A549 (cell line): Measurements from ENCODE around the gene AHCYL2. TPM values are rescaled to one million over a fixed set of nuclear protein-coding genes. Genes with fewer than 3 reads are reported as not detected.

Experiments
- ATAC-seq, 2 experiments: fragments of 200-7000 bp in 1 of 2; fragments of >200 bp in 1 of 2; cut with Nextera tagmentation in 1 of 2; cut with Tn5 transposase in 1 of 2; 3 replicates each; pipeline versions ENCODE4 v1.8.0 to v1.9.1; 2018 to 2020; ENCODE audit warnings: mild to moderate bottlenecking in 1 of 2, moderate library complexity in 1 of 2
- CTCF ChIA-PET: fragments of 300-600 bp; sonication (Branson Sonifier 250); formaldehyde crosslinking; extraction: SDS; loops from one replicate; lab custom pipeline; 2021; ENCODE audit warnings: antibody characterized with exemption, inconsistent platforms; lab: Yijun Ruan, JAX
- POLR2A ChIA-PET: fragments of 350-600 bp; formaldehyde crosslinking; extraction: SDS; loops from one replicate; lab custom pipeline; 2021; ENCODE audit warnings: antibody characterized with exemption, inconsistent platforms; lab: Yijun Ruan, JAX
- DNase-seq, 2 experiments: peaks; one replicate each; pipeline versions ENCODE4 v3.0.0 to v3.0.0-alpha.2; 2011 to 2016; ENCODE audit warnings: low read depth in 1 of 2, low spot score in 1 of 2
- FAIRE-seq: peaks from 2 replicates; lab custom pipeline; 2011; peaks lifted over from hg19 to GRCh38; lab: Jason Lieb, UNC
- H3K27ac ChIP-seq, 2 experiments: fragments of >200 bp; sonication (Bioruptor Twin); formaldehyde crosslinking; 3 replicates each; pipeline ENCODE4 v1.5.1; 2016 to 2017
- H3K4me1 ChIP-seq: fragments of >200 bp; sonication (Bioruptor Twin); formaldehyde crosslinking; 3 replicates; pipeline ENCODE4 v1.6.1; 2016
- H3K4me2 ChIP-seq: fragments of >200 bp; sonication (Bioruptor Twin); formaldehyde crosslinking; 3 replicates; pipeline ENCODE4 v1.6.1; 2016
- H3K4me3 ChIP-seq: fragments of >200 bp; sonication (Bioruptor Twin); formaldehyde crosslinking; 3 replicates; pipeline ENCODE4 v1.5.1; 2016
- H3K9me3 ChIP-seq: fragments of >200 bp; sonication (Bioruptor Twin); formaldehyde crosslinking; 3 replicates; pipeline ENCODE4 v1.6.1; 2016
- BHLHE40 ChIP-seq: IDR thresholded peaks from 2 replicates; pipeline ENCODE4 v1.6.1; 2012; ENCODE audit warnings: low read depth, low read length, inconsistent platforms
- CHD4 ChIP-seq: fragments of 200-600 bp; sonication (generic); IDR thresholded peaks from 2 replicates; pipeline ENCODE4 v1.6.1; 2016; ENCODE audit warnings: antibody characterized with exemption, mild to moderate bottlenecking, borderline replicate concordance
- EP300 ChIP-seq, 2 experiments: fragments of >200 bp; sonication (Bioruptor Twin); formaldehyde crosslinking; IDR thresholded peaks; 2 replicates in 1 of 2; 3 replicates in 1 of 2; pipeline ENCODE4 v1.6.1; 2016 to 2017
- FOSB ChIP-seq: fragments of 250-450 bp; sonication (Bioruptor Pico); IDR thresholded peaks from 2 replicates; pipeline ENCODE4 v1.5.0; 2020; ENCODE audit warnings: mild to moderate bottlenecking, moderate library complexity
- FOXS1 ChIP-seq: fragments of 250-450 bp; sonication (Bioruptor Pico); IDR thresholded peaks from 2 replicates; pipeline ENCODE4 v1.5.0; 2020; ENCODE audit warnings: mild to moderate bottlenecking, moderate library complexity
- HDAC2 ChIP-seq: fragments of 200-600 bp; sonication (generic); IDR thresholded peaks from 2 replicates; pipeline ENCODE4 v1.6.1; 2016
- HEYL ChIP-seq: fragments of 250-450 bp; sonication (Bioruptor Pico); IDR thresholded peaks from 2 replicates; pipeline ENCODE4 v1.8.0; 2021; ENCODE audit warnings: mild to moderate bottlenecking, moderate library complexity
- JUNB ChIP-seq: fragments of >200 bp; sonication (Bioruptor Twin); formaldehyde crosslinking; IDR thresholded peaks from 2 replicates; pipeline ENCODE4 v1.6.1; 2016
- MAFK ChIP-seq: fragments of 450-650 bp; IDR thresholded peaks from 2 replicates; pipeline ENCODE4 v1.6.1; 2014; ENCODE audit not compliant: partially characterized antibody
- NPAS2 ChIP-seq: fragments of 250-450 bp; sonication (Bioruptor Pico); IDR thresholded peaks from 2 replicates; pipeline ENCODE4 v1.8.0; 2022; ENCODE audit warnings: mild to moderate bottlenecking, moderate library complexity, borderline replicate concordance
- POLR2A ChIP-seq: IDR thresholded peaks from 2 replicates; pipeline ENCODE4 v1.6.1; 2012; ENCODE audit warnings: mild to moderate bottlenecking, low read length
- RCOR1 ChIP-seq: fragments of 150-350 bp; IDR thresholded peaks from 2 replicates; pipeline ENCODE4 v1.6.1; 2014; ENCODE audit warnings: antibody characterized with exemption, low read length, low read depth
- RNF2 ChIP-seq: fragments of 200-600 bp; sonication (generic); IDR thresholded peaks from 2 replicates; pipeline ENCODE4 v1.6.1; 2016; ENCODE audit warnings: low read depth, mild to moderate bottlenecking, antibody characterized with exemption, moderate library complexity, borderline replicate concordance
- SREBF2 ChIP-seq: fragments of 450-650 bp; IDR thresholded peaks from 2 replicates; pipeline ENCODE4 v1.6.1; 2014; ENCODE audit warnings: mild to moderate bottlenecking, moderate library complexity
- TP53 ChIP-seq: fragments of 250-450 bp; sonication (Bioruptor Pico); IDR thresholded peaks from 2 replicates; pipeline ENCODE4 v1.5.0; 2021; ENCODE audit warnings: mild to moderate bottlenecking, moderate library complexity
- ZC3H11A ChIP-seq: fragments of 450-650 bp; IDR thresholded peaks from 2 replicates; pipeline ENCODE4 v1.6.1; 2014; ENCODE audit warnings: antibody characterized with exemption, mild to moderate bottlenecking
- ZFP36 ChIP-seq: fragments of 450-650 bp; IDR thresholded peaks from 2 replicates; pipeline ENCODE4 v1.6.1; 2014; ENCODE audit warnings: borderline replicate concordance; ENCODE audit not compliant: partially characterized antibody
- WGBS: methylation state at CpG from one replicate; pipeline ENCODE4 v1.1.6; 2017; ENCODE audit errors: missing lambda C conversion rate; 5-methylcytosine and 5-hydroxymethylcytosine counted together
- polyA plus RNA-seq, 4 experiments: library from polyadenylated mRNA; depleted of rRNA in 3 of 4; stranded (reverse); fragments of >200 nt; fragmentation: RNase III in 1 of 4; extraction: RNeasy Plus Mini Kit Qiagen cat#74134 plus additional on column Dnase treatment in 1 of 4; gene quantifications; 2 replicates in 3 of 4; 3 replicates in 1 of 4; pipeline ENCODE4 v1.2.3, GENCODE V29; 2011 to 2017
- TF ChIP-seq, protein P1 (sequence below): fragments of >200 bp; sonication (Bioruptor Twin); formaldehyde crosslinking; IDR thresholded peaks from 3 replicates; pipeline ENCODE4 v1.5.1; 2016
- TF ChIP-seq, protein P2 (sequence below): IDR thresholded peaks from 2 replicates; pipeline ENCODE4 v1.6.1; 2012; ENCODE audit warnings: low read depth, borderline replicate concordance
- TF ChIP-seq, protein P3 (sequence below): fragments of 200-600 bp; sonication (generic); IDR thresholded peaks from 2 replicates; pipeline ENCODE4 v1.6.1; 2016; ENCODE audit warnings: antibody characterized with exemption, mild to moderate bottlenecking, moderate library complexity
- TF ChIP-seq, protein P4 (sequence below): IDR thresholded peaks from 2 replicates; pipeline ENCODE4 v1.6.1; 2012
- TF ChIP-seq, protein P5 (sequence below): fragments of >200 bp; sonication (Bioruptor Twin); formaldehyde crosslinking; IDR thresholded peaks from 3 replicates; pipeline ENCODE4 v1.6.1; 2016

The AHCYL2 gene
- polyA plus RNA-seq, 2 of the 4 experiments (the other 2 are of a cell fraction), result 10.8 to 25.9 TPM

DNA sequence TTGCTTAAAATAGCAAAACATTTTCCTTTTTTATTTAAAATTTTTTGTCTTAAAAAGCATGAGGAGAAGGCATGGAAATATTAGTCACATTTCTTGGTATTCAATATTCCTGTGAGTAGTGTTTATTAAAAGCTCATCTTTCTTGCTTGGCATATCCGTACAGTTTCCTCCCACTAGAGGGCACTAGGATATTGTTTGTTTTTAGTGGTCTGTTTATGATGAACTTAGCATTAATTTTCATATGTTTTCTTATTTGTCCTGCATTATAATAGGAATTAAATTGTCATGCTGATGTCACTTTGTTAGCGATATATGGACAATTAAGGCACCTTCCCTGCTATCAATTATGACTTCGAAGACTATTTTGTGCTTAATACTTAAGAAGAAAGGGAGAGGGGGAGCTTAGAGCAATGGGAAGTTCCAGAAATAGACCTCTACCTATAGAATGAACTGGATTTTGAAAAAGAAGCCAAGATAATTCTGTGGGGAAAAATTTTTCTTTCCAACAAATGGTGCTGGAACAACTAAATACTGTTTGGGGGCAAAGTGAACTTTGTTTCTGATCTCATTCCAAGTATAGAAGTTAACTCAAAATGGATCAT, 118.4 kb downstream of the AHCYL2 start (continued):
- TF ChIP-seq, protein P1, sequence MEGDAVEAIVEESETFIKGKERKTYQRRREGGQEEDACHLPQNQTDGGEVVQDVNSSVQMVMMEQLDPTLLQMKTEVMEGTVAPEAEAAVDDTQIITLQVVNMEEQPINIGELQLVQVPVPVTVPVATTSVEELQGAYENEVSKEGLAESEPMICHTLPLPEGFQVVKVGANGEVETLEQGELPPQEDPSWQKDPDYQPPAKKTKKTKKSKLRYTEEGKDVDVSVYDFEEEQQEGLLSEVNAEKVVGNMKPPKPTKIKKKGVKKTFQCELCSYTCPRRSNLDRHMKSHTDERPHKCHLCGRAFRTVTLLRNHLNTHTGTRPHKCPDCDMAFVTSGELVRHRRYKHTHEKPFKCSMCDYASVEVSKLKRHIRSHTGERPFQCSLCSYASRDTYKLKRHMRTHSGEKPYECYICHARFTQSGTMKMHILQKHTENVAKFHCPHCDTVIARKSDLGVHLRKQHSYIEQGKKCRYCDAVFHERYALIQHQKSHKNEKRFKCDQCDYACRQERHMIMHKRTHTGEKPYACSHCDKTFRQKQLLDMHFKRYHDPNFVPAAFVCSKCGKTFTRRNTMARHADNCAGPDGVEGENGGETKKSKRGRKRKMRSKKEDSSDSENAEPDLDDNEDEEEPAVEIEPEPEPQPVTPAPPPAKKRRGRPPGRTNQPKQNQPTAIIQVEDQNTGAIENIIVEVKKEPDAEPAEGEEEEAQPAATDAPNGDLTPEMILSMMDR, result peak; percentile 79
- TF ChIP-seq, protein P2, sequence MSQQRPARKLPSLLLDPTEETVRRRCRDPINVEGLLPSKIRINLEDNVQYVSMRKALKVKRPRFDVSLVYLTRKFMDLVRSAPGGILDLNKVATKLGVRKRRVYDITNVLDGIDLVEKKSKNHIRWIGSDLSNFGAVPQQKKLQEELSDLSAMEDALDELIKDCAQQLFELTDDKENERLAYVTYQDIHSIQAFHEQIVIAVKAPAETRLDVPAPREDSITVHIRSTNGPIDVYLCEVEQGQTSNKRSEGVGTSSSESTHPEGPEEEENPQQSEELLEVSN, result no peak
- TF ChIP-seq ZC3H11A (no peak), BHLHE40 (no peak)
- TF ChIP-seq, all 56 proteins: peak for 3

DNA sequence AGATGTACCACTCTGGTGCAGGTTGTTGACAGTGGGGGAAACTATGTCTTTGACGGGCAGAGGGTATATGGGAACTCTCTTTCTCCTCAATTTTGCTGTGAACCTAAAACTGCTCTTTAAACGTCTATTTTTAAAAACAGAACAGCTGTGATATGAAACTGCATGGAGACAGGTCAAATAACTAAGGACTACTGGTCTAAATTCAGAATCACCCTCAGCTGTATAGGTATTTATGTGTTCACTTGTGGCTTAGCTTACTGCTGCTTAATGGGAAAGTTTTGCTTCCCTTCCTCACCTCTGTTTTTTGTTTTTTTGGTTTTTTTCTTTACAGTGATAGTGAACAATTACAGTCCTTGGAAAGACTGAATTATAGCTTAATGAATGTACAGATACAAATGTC, 122.5 kb downstream of the AHCYL2 start:
- H3K4me3 ChIP-seq, result no peak overlapping the region
- CTCF ChIA-PET, result interaction anchor here (0.6 to 2.2 kb wide), 5 partner anchors 15 to 1607 kb away, joined by 3 to 9 read pairs (median 3); no protein-coding TSS in a partner anchor
- FAIRE-seq, result no peak
- ATAC-seq, result no peak
- H3K9me3 ChIP-seq, result no peaks in the 10 kb centered on the region
- DNase-seq, result no peak
- no peak overlapping the region for H3K4me2 ChIP-seq
- no peak overlapping the region for H3K27ac ChIP-seq
- POLR2A ChIA-PET, result no interaction called here
- TF ChIP-seq JUNB (no peak), TP53 (CRISPR knock-in tag) (no peak), MAFK (no peak), SREBF2 (no peak), FOXS1 (CRISPR knock-in tag) (no peak), NPAS2 (CRISPR knock-in tag) (no peak), RNF2 (no peak), HEYL (CRISPR knock-in tag) (no peak), CHD4 (no peak), POLR2A (no peak), BHLHE40 (no peak), FOSB (no peak)
- TF ChIP-seq, protein P2, result no peak
- WGBS, result 65% methylated on average over 2 of the region's 2 CpGs
- H3K4me1 ChIP-seq, result no peaks in the 10 kb centered on the region

DNA sequence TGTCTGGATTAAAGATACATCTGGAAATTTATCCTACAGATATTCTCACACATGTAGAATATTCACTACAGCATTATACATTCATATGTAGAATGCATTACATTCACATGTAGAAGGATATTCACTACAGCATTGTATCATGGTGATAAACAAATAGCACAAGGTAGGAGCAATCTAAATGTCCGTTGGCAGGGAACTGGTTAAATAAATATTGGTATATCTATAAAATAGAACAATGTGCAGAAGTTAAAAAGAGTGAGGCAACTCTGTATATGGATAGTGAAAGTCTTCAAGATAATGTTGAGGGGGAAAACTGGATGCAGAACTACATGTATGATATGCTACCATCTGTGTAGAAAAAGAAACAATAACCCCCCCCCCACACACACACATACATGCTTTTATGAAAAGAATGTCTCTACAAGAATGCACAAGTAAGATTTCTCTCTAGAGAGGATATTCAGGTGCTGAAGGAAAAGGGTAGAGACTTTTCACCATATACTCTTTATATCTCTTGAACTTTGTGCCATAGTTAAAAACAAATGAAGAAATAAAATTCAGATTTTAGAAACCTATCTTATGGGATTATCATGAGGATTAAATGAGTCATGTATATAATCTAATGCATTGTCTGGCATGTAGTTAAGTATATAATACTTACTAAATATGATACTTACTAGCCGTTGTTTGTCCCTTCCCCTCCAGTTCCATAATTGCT, 123.4 kb downstream of the AHCYL2 start:
- no peak overlapping the region for H3K4me2 ChIP-seq
- POLR2A ChIA-PET, result no interaction called here
- ATAC-seq, result no peak
- 64% methylated on average over 2 of the region's 2 CpGs for WGBS
- CTCF ChIA-PET, result interaction anchor here (0.6 to 2.2 kb wide), 4 partner anchors 20 to 1606 kb away, joined by 3 to 9 read pairs (median 3); no protein-coding TSS in a partner anchor
- H3K27ac ChIP-seq, result no peak overlapping the region
- no peaks in the 10 kb centered on the region for H3K9me3 ChIP-seq
- DNase-seq, result no peak
- no peaks in the 10 kb centered on the region for H3K4me1 ChIP-seq
- FAIRE-seq, result no peak
- H3K4me3 ChIP-seq, result no peak overlapping the region
- TF ChIP-seq ZFP36 (no peak), ZC3H11A (no peak), CHD4 (no peak), RCOR1 (no peak), EP300 (IDR thresholded peaks at IDR 0.05) (no peak), HEYL (CRISPR knock-in tag) (no peak), HDAC2 (no peak), RNF2 (no peak)
- TF ChIP-seq, protein P3, sequence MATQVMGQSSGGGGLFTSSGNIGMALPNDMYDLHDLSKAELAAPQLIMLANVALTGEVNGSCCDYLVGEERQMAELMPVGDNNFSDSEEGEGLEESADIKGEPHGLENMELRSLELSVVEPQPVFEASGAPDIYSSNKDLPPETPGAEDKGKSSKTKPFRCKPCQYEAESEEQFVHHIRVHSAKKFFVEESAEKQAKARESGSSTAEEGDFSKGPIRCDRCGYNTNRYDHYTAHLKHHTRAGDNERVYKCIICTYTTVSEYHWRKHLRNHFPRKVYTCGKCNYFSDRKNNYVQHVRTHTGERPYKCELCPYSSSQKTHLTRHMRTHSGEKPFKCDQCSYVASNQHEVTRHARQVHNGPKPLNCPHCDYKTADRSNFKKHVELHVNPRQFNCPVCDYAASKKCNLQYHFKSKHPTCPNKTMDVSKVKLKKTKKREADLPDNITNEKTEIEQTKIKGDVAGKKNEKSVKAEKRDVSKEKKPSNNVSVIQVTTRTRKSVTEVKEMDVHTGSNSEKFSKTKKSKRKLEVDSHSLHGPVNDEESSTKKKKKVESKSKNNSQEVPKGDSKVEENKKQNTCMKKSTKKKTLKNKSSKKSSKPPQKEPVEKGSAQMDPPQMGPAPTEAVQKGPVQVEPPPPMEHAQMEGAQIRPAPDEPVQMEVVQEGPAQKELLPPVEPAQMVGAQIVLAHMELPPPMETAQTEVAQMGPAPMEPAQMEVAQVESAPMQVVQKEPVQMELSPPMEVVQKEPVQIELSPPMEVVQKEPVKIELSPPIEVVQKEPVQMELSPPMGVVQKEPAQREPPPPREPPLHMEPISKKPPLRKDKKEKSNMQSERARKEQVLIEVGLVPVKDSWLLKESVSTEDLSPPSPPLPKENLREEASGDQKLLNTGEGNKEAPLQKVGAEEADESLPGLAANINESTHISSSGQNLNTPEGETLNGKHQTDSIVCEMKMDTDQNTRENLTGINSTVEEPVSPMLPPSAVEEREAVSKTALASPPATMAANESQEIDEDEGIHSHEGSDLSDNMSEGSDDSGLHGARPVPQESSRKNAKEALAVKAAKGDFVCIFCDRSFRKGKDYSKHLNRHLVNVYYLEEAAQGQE, result no peak
- TF ChIP-seq, protein P1, result no peak
- TF ChIP-seq, protein P4, sequence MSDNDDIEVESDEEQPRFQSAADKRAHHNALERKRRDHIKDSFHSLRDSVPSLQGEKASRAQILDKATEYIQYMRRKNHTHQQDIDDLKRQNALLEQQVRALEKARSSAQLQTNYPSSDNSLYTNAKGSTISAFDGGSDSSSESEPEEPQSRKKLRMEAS, result no peak
- TF ChIP-seq, protein P5, sequence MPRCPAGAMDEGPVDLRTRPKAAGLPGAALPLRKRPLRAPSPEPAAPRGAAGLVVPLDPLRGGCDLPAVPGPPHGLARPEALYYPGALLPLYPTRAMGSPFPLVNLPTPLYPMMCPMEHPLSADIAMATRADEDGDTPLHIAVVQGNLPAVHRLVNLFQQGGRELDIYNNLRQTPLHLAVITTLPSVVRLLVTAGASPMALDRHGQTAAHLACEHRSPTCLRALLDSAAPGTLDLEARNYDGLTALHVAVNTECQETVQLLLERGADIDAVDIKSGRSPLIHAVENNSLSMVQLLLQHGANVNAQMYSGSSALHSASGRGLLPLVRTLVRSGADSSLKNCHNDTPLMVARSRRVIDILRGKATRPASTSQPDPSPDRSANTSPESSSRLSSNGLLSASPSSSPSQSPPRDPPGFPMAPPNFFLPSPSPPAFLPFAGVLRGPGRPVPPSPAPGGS, result no peak
